Coronary artery (tissue), 2 donors: ENCODE results near the gene MSN.

Experiments
- DNase-seq: peaks from one replicate; pipeline ENCODE4 v3.0.0-alpha.2; 2017; ENCODE audit warnings: low spot score
- H3K27ac ChIP-seq, 2 donors: fragments of 200-600 bp; sonication (generic); one replicate each; pipeline ENCODE4 v1.5.1; 2016 to 2019
- H3K4me3 ChIP-seq: fragments of 200-600 bp; sonication (generic); 2 replicates; pipeline ENCODE4 v1.5.1; 2016; ENCODE audit warnings: mild to moderate bottlenecking, moderate library complexity
- CTCF ChIP-seq: fragments of 200-600 bp; sonication (generic); IDR thresholded peaks from one replicate; pipeline ENCODE4 v1.5.1; 2019; ENCODE audit warnings: antibody characterized with exemption

The MSN gene

GRCh38 chrX:65674204-65674893 lies 6.9 kb downstream of the MSN start:
- TF ChIP-seq CTCF: no peak
- peak overlapping the region; percentile 51 for H3K4me3 ChIP-seq
- peak overlapping the region; percentile 50 to 84 for H3K27ac ChIP-seq
- DNase-seq: no peak

- H3K27ac ChIP-seq: peak overlapping the region; percentile 50 to 88
- peak overlapping the region; percentile 38 for H3K4me3 ChIP-seq
- DNase-seq: peak; percentile 77
- TF ChIP-seq CTCF: no peak
These were observed 10.6 kb downstream of the MSN start for GRCh38 chrX:65677954-65678469.

- Histone ChIP-seq H3K27ac (peak overlapping the region; percentile 50 to 88), H3K4me3 (peak overlapping the region; percentile 34)
- no peak for DNase-seq
- TF ChIP-seq CTCF: no peak
These were observed 11.7 kb downstream of the MSN start for GRCh38 chrX:65679071-65679540.

- no peak overlapping the region for H3K27ac ChIP-seq
- no peak for DNase-seq
- TF ChIP-seq CTCF: no peak
- H3K4me3 ChIP-seq: no peak overlapping the region
These were observed 14.4 kb downstream of the MSN start for GRCh38 chrX:65681810-65682209.

- no peak for DNase-seq
- H3K27ac ChIP-seq: no peak overlapping the region
These were observed 17.7 kb downstream of the MSN start for GRCh38 chrX:65685112-65685511.

GRCh38 chrX:65686236-65686635 lies 18.8 kb downstream of the MSN start:
- Histone ChIP-seq H3K27ac (peak overlapping the region; percentile 52 to 75), H3K4me3 (peak overlapping the region; percentile 12)
- TF ChIP-seq CTCF: no peak
- DNase-seq: no peak

More at GRCh38 chrX:65685112-65685511, 17.7 kb downstream of the MSN start:
- no peak overlapping the region for H3K4me3 ChIP-seq
- TF ChIP-seq CTCF: no peak

- TF ChIP-seq CTCF: no peak
- no peak overlapping the region for H3K4me3 ChIP-seq
- DNase-seq: no peak
- peak overlapping the region; percentile 52 to 75 for H3K27ac ChIP-seq
These were observed 19.9 kb downstream of the MSN start for GRCh38 chrX:65687367-65687766.
